ENCODE data around the gene OR9G4. TPM values are rescaled to one million over a fixed set of nuclear protein-coding genes. Genes with fewer than 3 reads are reported as not detected.

OR9G4 gene
- total and polyA plus RNA-seq, 10 of the 15 experiments (the other 5 are each of a cell fraction or from before 2014, with no cell fraction given), result not detected

GRCh38 chr11:56706486-56706885 is 42.0 kb downstream of the OR9G4 start:
- BruUV-seq (replicated peaks), result no TSS peak

GRCh38 chr11:56705784-56706396 is 42.6 kb downstream of the OR9G4 start:
- no peak for FAIRE-seq
- Histone ChIP-seq H3K4me3 (no peak overlapping the region), H2AFZ (ENCODE audit: control insufficient read depth, low read depth, low read length) (no peak overlapping the region), H3K9ac (ENCODE audit: control insufficient read depth, insufficient read depth, low read length) (no peak overlapping the region), H4K20me1 (ENCODE audit: control insufficient read depth, insufficient read depth) (no peaks in the 10 kb centered on the region), H3K36me3 (ENCODE audit: control insufficient read depth in 2 of 2, insufficient read depth in 2 of 2, low read length in 1 of 2) (no peaks in the 10 kb centered on the region), H3K27me3 (replicated peaks in 1 of 2; ENCODE audit: control insufficient read depth in 2 of 2, insufficient read depth in 2 of 2, low read length in 1 of 2) (no peaks in the 10 kb centered on the region), H3K9me3 (replicated peaks; ENCODE audit: control insufficient read depth, insufficient read depth, low read length) (no peaks in the 10 kb centered on the region), H3K27ac (ENCODE audit: control insufficient read depth, insufficient read depth) (no peak overlapping the region), H3K79me2 (ENCODE audit: control insufficient read depth, insufficient read depth, low read length) (no peaks in the 10 kb centered on the region), H3K4me2 (ENCODE audit: control insufficient read depth, insufficient read depth) (no peak overlapping the region), H3K4me1 (ENCODE audit: control insufficient read depth, insufficient read depth, low read length) (no peaks in the 10 kb centered on the region)
- intact Hi-C loops (cut with micrococcal nuclease; ENCODE audit: unreplicated experiment) (no loop called here), in situ Hi-C loops (cut with MboI) (no loop called here)
- ChIA-PET RAD21 (ENCODE audit: unreplicated experiment) (no interaction called here), SMC1A (ENCODE audit: uncharacterized antibody, unreplicated experiment) (interaction anchor here (1.1 to 1.2 kb wide), 2 partner anchors 28 to 76 kb away, joined by 3 read pairs; no protein-coding TSS in a partner anchor), CTCF (interaction anchor here (1.7 kb wide), 1 partner anchor 28 kb away, joined by 3 read pairs; no protein-coding TSS in a partner anchor), POLR2A (no interaction called here)
- ATAC-seq, result no peak
- 0% methylated on average over 1 of the region's 1 CpG for WGBS (ENCODE audit: insufficient coverage, insufficient replicate concordance, low lambda C conversion rate, missing lambda C conversion rate)
- no peak for DNase-seq (ENCODE audit: low read depth, low spot score)
- BruUV-seq (replicated peaks), result no TSS peak
- no peak for TF ChIP-seq SMARCA5 (IDR thresholded peaks at IDR 0.05)
- TF ChIP-seq SIN3A (IDR thresholded peaks at IDR 0.05; ENCODE audit: low read depth, low read length), result no peak
- TF ChIP-seq MEF2B (IDR thresholded peaks at IDR 0.05; ENCODE audit: partially characterized antibody, poor library complexity, severe bottlenecking), result peak; percentile 34
- TF ChIP-seq HDAC6 (IDR thresholded peaks at IDR 0.05; ENCODE audit: unreplicated experiment), result no peak

More at GRCh38 chr11:56706486-56706885, 42.0 kb downstream of the OR9G4 start:
- Histone ChIP-seq H3K4me3 (no peak overlapping the region), H2AFZ (ENCODE audit: control insufficient read depth, low read depth, low read length) (no peak overlapping the region), H3K27me3 (replicated peaks in 1 of 2; ENCODE audit: control insufficient read depth in 2 of 2, insufficient read depth in 2 of 2, low read length in 1 of 2) (no peaks in the 10 kb centered on the region), H3K79me2 (ENCODE audit: control insufficient read depth, insufficient read depth, low read length) (no peaks in the 10 kb centered on the region), H3K27ac (ENCODE audit: control insufficient read depth, insufficient read depth) (no peak overlapping the region), H3K9ac (ENCODE audit: control insufficient read depth, insufficient read depth, low read length) (no peak overlapping the region), H4K20me1 (ENCODE audit: control insufficient read depth, insufficient read depth) (no peaks in the 10 kb centered on the region), H3K9me3 (replicated peaks; ENCODE audit: control insufficient read depth, insufficient read depth, low read length) (no peaks in the 10 kb centered on the region), H3K36me3 (ENCODE audit: control insufficient read depth in 2 of 2, insufficient read depth in 2 of 2, low read length in 1 of 2) (no peaks in the 10 kb centered on the region), H3K4me1 (ENCODE audit: control insufficient read depth, insufficient read depth, low read length) (no peaks in the 10 kb centered on the region), H3K4me2 (ENCODE audit: control insufficient read depth, insufficient read depth) (no peak overlapping the region)
- RAD21 ChIA-PET (ENCODE audit: unreplicated experiment), result no interaction called here
- TF ChIP-seq TARDBP (IDR thresholded peaks at IDR 0.05; ENCODE audit: borderline replicate concordance), result no peak
- POLR2A ChIA-PET, result no interaction called here
- intact Hi-C loops (cut with micrococcal nuclease; ENCODE audit: unreplicated experiment), result no loop called here
- DNase-seq (ENCODE audit: low read depth, low spot score) (no peak), FAIRE-seq (no peak), ATAC-seq (no peak)
- CTCF ChIA-PET, result interaction anchor here (1.7 kb wide), 1 partner anchor 29 kb away, joined by 3 read pairs; no protein-coding TSS in a partner anchor
- SMC1A ChIA-PET (ENCODE audit: uncharacterized antibody, unreplicated experiment), result interaction anchor here (1.1 kb wide), 1 partner anchor 75 kb away, joined by 3 read pairs; no protein-coding TSS in a partner anchor
- in situ Hi-C loops (cut with MboI), result no loop called here
- WGBS (ENCODE audit: insufficient coverage, insufficient replicate concordance, low lambda C conversion rate, missing lambda C conversion rate), result 39% methylated on average over 2 of the region's 2 CpGs

All from GM12878 (cell line).